ENCODE data around the gene CTNNBL1. TPM values are rescaled to one million over a fixed set of nuclear protein-coding genes. Genes with fewer than 3 reads are reported as not detected.
A peak's percentile ranks its signal among the peaks of the same experiment; 100 is the strongest.

CTNNBL1 gene
- total RNA-seq, 1 donor from 2014 or later: 67.0 TPM

GRCh38 chr20:37741055-37741454, 47.2 kb downstream of the CTNNBL1 start:
- TF ChIP-seq, protein P1, sequence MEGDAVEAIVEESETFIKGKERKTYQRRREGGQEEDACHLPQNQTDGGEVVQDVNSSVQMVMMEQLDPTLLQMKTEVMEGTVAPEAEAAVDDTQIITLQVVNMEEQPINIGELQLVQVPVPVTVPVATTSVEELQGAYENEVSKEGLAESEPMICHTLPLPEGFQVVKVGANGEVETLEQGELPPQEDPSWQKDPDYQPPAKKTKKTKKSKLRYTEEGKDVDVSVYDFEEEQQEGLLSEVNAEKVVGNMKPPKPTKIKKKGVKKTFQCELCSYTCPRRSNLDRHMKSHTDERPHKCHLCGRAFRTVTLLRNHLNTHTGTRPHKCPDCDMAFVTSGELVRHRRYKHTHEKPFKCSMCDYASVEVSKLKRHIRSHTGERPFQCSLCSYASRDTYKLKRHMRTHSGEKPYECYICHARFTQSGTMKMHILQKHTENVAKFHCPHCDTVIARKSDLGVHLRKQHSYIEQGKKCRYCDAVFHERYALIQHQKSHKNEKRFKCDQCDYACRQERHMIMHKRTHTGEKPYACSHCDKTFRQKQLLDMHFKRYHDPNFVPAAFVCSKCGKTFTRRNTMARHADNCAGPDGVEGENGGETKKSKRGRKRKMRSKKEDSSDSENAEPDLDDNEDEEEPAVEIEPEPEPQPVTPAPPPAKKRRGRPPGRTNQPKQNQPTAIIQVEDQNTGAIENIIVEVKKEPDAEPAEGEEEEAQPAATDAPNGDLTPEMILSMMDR (IDR thresholded peaks at IDR 0.05; ENCODE audit: insufficient read depth, low read depth, low read length): no peak
- TF ChIP-seq EZH2 (IDR thresholded peaks at IDR 0.05; ENCODE audit: insufficient read depth, low read length): no peak
- H3K27ac ChIP-seq (ENCODE audit: low read depth, low read length): no peak overlapping the region
- FAIRE-seq (peak; percentile 34), DNase-seq (ENCODE audit: low read depth) (peak; percentile 49)
- H3K4me3 ChIP-seq (ENCODE audit: insufficient read depth, low read depth, low read length): no peak overlapping the region
- H3K27me3 ChIP-seq (ENCODE audit: insufficient read depth, low read length): no peaks in the 10 kb centered on the region
- Mint-ChIP-seq H3K4me1 (ENCODE audit: low read depth, unreplicated experiment) (peaks cover 27% of the 10 kb centered on the region), H3K36me3 (ENCODE audit: low read depth, unreplicated experiment) (peaks cover 11% of the 10 kb centered on the region), H3K4me3 (ENCODE audit: unreplicated experiment) (no peak overlapping the region), H3K27me3 (ENCODE audit: low read depth, unreplicated experiment) (no peaks in the 10 kb centered on the region), H3K27ac (ENCODE audit: unreplicated experiment) (peak overlapping the region; percentile 64), H3K9me3 (ENCODE audit: unreplicated experiment) (no peaks in the 10 kb centered on the region)
- peaks cover 5% of the 10 kb centered on the region for H3K4me1 ChIP-seq (ENCODE audit: insufficient read depth, low read length)
- peaks cover 12% of the 10 kb centered on the region for H3K36me3 ChIP-seq (ENCODE audit: insufficient read depth, low read length)
- no peak overlapping the region for H2AFZ ChIP-seq (ENCODE audit: low read depth, low read length)
- H3K79me2 ChIP-seq (ENCODE audit: insufficient read depth, low read length): no peaks in the 10 kb centered on the region
- no peak overlapping the region for H3K4me2 ChIP-seq (ENCODE audit: low read length)
- peaks cover 26% of the 10 kb centered on the region for H4K20me1 ChIP-seq (ENCODE audit: insufficient read depth, low read length)
- H3K9ac ChIP-seq (ENCODE audit: low read length): no peak overlapping the region
- H3K9me3 ChIP-seq (ENCODE audit: insufficient read depth, low read depth, low read length): no peaks in the 10 kb centered on the region

GRCh38 chr20:37741570-37741969, 47.7 kb downstream of the CTNNBL1 start:
- no peak for FAIRE-seq
- TF ChIP-seq, protein P1 (IDR thresholded peaks at IDR 0.05; ENCODE audit: insufficient read depth, low read depth, low read length): no peak
- no peak for TF ChIP-seq EZH2 (IDR thresholded peaks at IDR 0.05; ENCODE audit: insufficient read depth, low read length)
- Histone ChIP-seq H3K27ac (ENCODE audit: low read depth, low read length) (no peak overlapping the region), H3K27me3 (ENCODE audit: insufficient read depth, low read length) (no peaks in the 10 kb centered on the region), H3K4me3 (ENCODE audit: insufficient read depth, low read depth, low read length) (no peak overlapping the region), H3K4me2 (ENCODE audit: low read length) (no peak overlapping the region), H4K20me1 (ENCODE audit: insufficient read depth, low read length) (peaks cover 25% of the 10 kb centered on the region), H3K79me2 (ENCODE audit: insufficient read depth, low read length) (no peaks in the 10 kb centered on the region), H3K9ac (ENCODE audit: low read length) (no peak overlapping the region), H3K4me1 (ENCODE audit: insufficient read depth, low read length) (peaks cover 5% of the 10 kb centered on the region), H3K9me3 (ENCODE audit: insufficient read depth, low read depth, low read length) (no peaks in the 10 kb centered on the region), H3K36me3 (ENCODE audit: insufficient read depth, low read length) (peaks cover 16% of the 10 kb centered on the region), H2AFZ (ENCODE audit: low read depth, low read length) (no peak overlapping the region)
- H3K4me1 Mint-ChIP-seq (ENCODE audit: low read depth, unreplicated experiment): peaks cover 27% of the 10 kb centered on the region
- H3K27ac Mint-ChIP-seq (ENCODE audit: unreplicated experiment): peak overlapping the region; percentile 10
- no peak for DNase-seq (ENCODE audit: low read depth)
- H3K9me3 Mint-ChIP-seq (ENCODE audit: unreplicated experiment): no peaks in the 10 kb centered on the region
- no peaks in the 10 kb centered on the region for H3K27me3 Mint-ChIP-seq (ENCODE audit: low read depth, unreplicated experiment)
- no peak overlapping the region for H3K4me3 Mint-ChIP-seq (ENCODE audit: unreplicated experiment)
- peaks cover 15% of the 10 kb centered on the region for H3K36me3 Mint-ChIP-seq (ENCODE audit: low read depth, unreplicated experiment)

DNA sequence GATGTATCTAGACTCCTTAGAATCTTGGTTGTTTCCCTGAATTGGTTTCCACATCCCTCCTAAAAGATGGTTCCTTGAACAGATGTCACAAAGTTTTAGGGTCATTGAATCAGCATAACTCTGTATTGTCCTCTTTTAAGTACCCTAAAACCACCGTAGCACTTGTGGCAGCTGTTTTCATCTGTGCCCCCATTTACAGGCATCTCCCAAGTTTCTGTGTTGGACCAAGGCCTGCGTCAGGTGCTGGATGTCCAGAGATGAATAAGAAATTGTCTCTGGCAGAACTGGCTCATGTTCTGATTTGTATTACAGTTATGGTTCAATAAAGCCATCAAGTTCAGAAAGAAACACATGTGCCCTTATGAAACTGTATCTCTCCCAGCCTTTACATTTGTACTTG, 48.3 kb downstream of the CTNNBL1 start:
- H3K27ac Mint-ChIP-seq (ENCODE audit: unreplicated experiment): no peak overlapping the region
- H3K27ac ChIP-seq (ENCODE audit: low read depth, low read length): no peak overlapping the region
- no peaks in the 10 kb centered on the region for H3K9me3 ChIP-seq (ENCODE audit: insufficient read depth, low read depth, low read length)

More for the DNA sequence above, 48.3 kb downstream of the CTNNBL1 start:
- no peak for TF ChIP-seq EZH2 (IDR thresholded peaks at IDR 0.05; ENCODE audit: insufficient read depth, low read length)
- TF ChIP-seq, protein P1 (IDR thresholded peaks at IDR 0.05; ENCODE audit: insufficient read depth, low read depth, low read length): no peak
- Histone ChIP-seq H3K4me2 (ENCODE audit: low read length) (no peak overlapping the region), H3K79me2 (ENCODE audit: insufficient read depth, low read length) (no peaks in the 10 kb centered on the region), H3K36me3 (ENCODE audit: insufficient read depth, low read length) (peaks cover 17% of the 10 kb centered on the region), H4K20me1 (ENCODE audit: insufficient read depth, low read length) (peaks cover 24% of the 10 kb centered on the region), H3K4me3 (ENCODE audit: insufficient read depth, low read depth, low read length) (no peak overlapping the region), H3K4me1 (ENCODE audit: insufficient read depth, low read length) (peaks cover 5% of the 10 kb centered on the region), H3K9ac (ENCODE audit: low read length) (no peak overlapping the region), H2AFZ (ENCODE audit: low read depth, low read length) (no peak overlapping the region), H3K27me3 (ENCODE audit: insufficient read depth, low read length) (no peaks in the 10 kb centered on the region)
- Mint-ChIP-seq H3K9me3 (ENCODE audit: unreplicated experiment) (no peaks in the 10 kb centered on the region), H3K4me3 (ENCODE audit: unreplicated experiment) (no peak overlapping the region), H3K36me3 (ENCODE audit: low read depth, unreplicated experiment) (peaks cover 19% of the 10 kb centered on the region), H3K4me1 (ENCODE audit: low read depth, unreplicated experiment) (peaks cover 27% of the 10 kb centered on the region), H3K27me3 (ENCODE audit: low read depth, unreplicated experiment) (no peaks in the 10 kb centered on the region)
- DNase-seq (ENCODE audit: low read depth): no peak
- FAIRE-seq: no peak
